HepG2 (cell line): Measurements from ENCODE around the gene PRKD2. TPM values are rescaled to one million over a fixed set of nuclear protein-coding genes. Genes with fewer than 3 reads are reported as not detected.

Experiments used
- ATF5 ChIP-seq: sonication (generic); formaldehyde crosslinking; IDR thresholded peaks from 2 replicates; pipeline ENCODE4 v1.4.0; 2020; ENCODE audit warnings: mild to moderate bottlenecking, low read depth, missing genetic modification reagents
- CENPX ChIP-seq: sonication (generic); formaldehyde crosslinking; IDR thresholded peaks from 2 replicates; pipeline ENCODE4 v1.9.0; 2021; ENCODE audit warnings: mild to moderate bottlenecking, missing genetic modification reagents, moderate library complexity
- ELK4 ChIP-seq: sonication (generic); formaldehyde crosslinking; IDR thresholded peaks from 2 replicates; pipeline ENCODE4 v1.9.0; 2021; ENCODE audit warnings: missing genetic modification reagents, borderline replicate concordance
- HHEX ChIP-seq: IDR thresholded peaks from 2 replicates; pipeline ENCODE4 v1.6.1; 2016; ENCODE audit warnings: control low read depth
- HOXD1 ChIP-seq: sonication (generic); formaldehyde crosslinking; IDR thresholded peaks from 2 replicates; pipeline ENCODE4 v1.5.0; 2020; ENCODE audit warnings: missing genetic modification reagents
- ISL2 ChIP-seq: sonication (generic); formaldehyde crosslinking; IDR thresholded peaks from 2 replicates; pipeline ENCODE4 v1.5.0; 2020; ENCODE audit warnings: missing genetic modification reagents
- MTA1 ChIP-seq: sonication (generic); formaldehyde crosslinking; IDR thresholded peaks from 2 replicates; pipeline ENCODE4 v1.4.0; 2020; ENCODE audit warnings: missing genetic modification reagents, mild to moderate bottlenecking, borderline replicate concordance
- NFATC3 ChIP-seq: sonication (generic); formaldehyde crosslinking; IDR thresholded peaks from 2 replicates; pipeline ENCODE4 v1.5.1; 2020; ENCODE audit warnings: mild to moderate bottlenecking, missing genetic modification reagents
- NFYB ChIP-seq: sonication (generic); formaldehyde crosslinking; IDR thresholded peaks from 2 replicates; pipeline ENCODE4 v1.4.0; 2020; ENCODE audit warnings: missing genetic modification reagents
- SIX1 ChIP-seq: sonication (generic); formaldehyde crosslinking; IDR thresholded peaks from 2 replicates; pipeline ENCODE4 v1.4.0; 2020; ENCODE audit warnings: missing genetic modification reagents, borderline replicate concordance
- THAP8 ChIP-seq: sonication (generic); formaldehyde crosslinking; IDR thresholded peaks from 2 replicates; pipeline ENCODE4 v1.5.1; 2020; ENCODE audit warnings: missing genetic modification reagents, mild to moderate bottlenecking, borderline replicate concordance
- THAP9 ChIP-seq: sonication (generic); formaldehyde crosslinking; IDR thresholded peaks from 2 replicates; pipeline ENCODE4; 2020; ENCODE audit warnings: missing genetic modification reagents, mild to moderate bottlenecking, borderline replicate concordance
- TIGD3 ChIP-seq: sonication (generic); formaldehyde crosslinking; IDR thresholded peaks from 2 replicates; pipeline ENCODE4 v1.5.1; 2020; ENCODE audit warnings: mild to moderate bottlenecking, missing genetic modification reagents, borderline replicate concordance
- ZBTB46 ChIP-seq: sonication (generic); formaldehyde crosslinking; IDR thresholded peaks from 2 replicates; pipeline ENCODE4 v1.4.0; 2020; ENCODE audit warnings: mild to moderate bottlenecking, missing genetic modification reagents, borderline replicate concordance
- ZNF143 ChIP-seq: sonication (generic); formaldehyde crosslinking; IDR thresholded peaks from 2 replicates; pipeline ENCODE4 v1.4.0; 2020; ENCODE audit warnings: missing genetic modification reagents
- ZNF280B ChIP-seq: sonication (generic); formaldehyde crosslinking; IDR thresholded peaks from 2 replicates; pipeline ENCODE4 v1.5.0; 2020; ENCODE audit warnings: missing genetic modification reagents, mild to moderate bottlenecking, borderline replicate concordance
- ZNF282 ChIP-seq: fragments of 450-650 bp; IDR thresholded peaks from 2 replicates; pipeline ENCODE4 v1.6.1; 2018; ENCODE audit not compliant: partially characterized antibody
- ZNF484 ChIP-seq: sonication (generic); formaldehyde crosslinking; IDR thresholded peaks from 2 replicates; pipeline ENCODE4 v1.5.1; 2020; ENCODE audit warnings: mild to moderate bottlenecking, low read depth, missing genetic modification reagents, borderline replicate concordance
- polyA plus RNA-seq, 8 experiments: library from polyadenylated mRNA; depleted of rRNA in 3 of 8; stranded (reverse) in 7 of 8; unstranded in 1 of 8; fragments of >200 nt; fragmentation: Illumina TruSeq in 4 of 8; extraction: Trizol in 4 of 8; gene quantifications; 2 replicates each; pipeline versions ENCODE4 v1.2.1 to v1.2.3, GENCODE V29; 2011 to 2016; ENCODE audit warnings: low read depth in 4 of 8, missing spikeins in 1 of 8, mixed read lengths in 1 of 8; ENCODE audit not compliant: insufficient read depth in 1 of 8
- total RNA-seq, 5 experiments: library from RNA; depleted of rRNA; stranded (reverse); fragments of >200 nt; fragmentation: Illumina TruSeq; extraction: Trizol; gene quantifications; 2 replicates each; pipeline ENCODE4 v1.2.3, GENCODE V29; 2016; ENCODE audit warnings: low read depth in 1 of 5

The PRKD2 gene
- total and polyA plus RNA-seq, 2 of the 13 experiments (the other 11 are each of a cell fraction or from before 2014, with no cell fraction given): 6.7 to 7.3 TPM

- TF ChIP-seq ATF5 (CRISPR knock-in tag) (no peak), TIGD3 (CRISPR knock-in tag) (no peak), ELK4 (CRISPR knock-in tag) (no peak), THAP8 (CRISPR knock-in tag) (no peak), NFATC3 (CRISPR knock-in tag) (no peak), NFYB (CRISPR knock-in tag) (no peak), HOXD1 (CRISPR knock-in tag) (no peak), MTA1 (CRISPR knock-in tag) (no peak), THAP9 (CRISPR knock-in tag) (no peak), HHEX (CRISPR knock-in tag) (no peak), ZNF280B (CRISPR knock-in tag) (no peak), ZNF282 (no peak), SIX1 (CRISPR knock-in tag) (peak; percentile 88), ZBTB46 (no peak), ZNF484 (CRISPR knock-in tag) (no peak), CENPX (no peak), ISL2 (0 out of 2 replicates have a peak, but pooled peaks have one; percentile 23), ZNF143 (no peak)
These were observed 44.5 kb upstream of the PRKD2 start (continued) for GRCh38 chr19:46761418-46761831.
